Measurements from ENCODE around the gene TMEM33. TPM values are rescaled to one million over a fixed set of nuclear protein-coding genes. Genes with fewer than 3 reads are reported as not detected.

The TMEM33 gene
- total RNA-seq, 1 experiment from 2014 or later, result 64.4 TPM

- DNase-seq (ENCODE audit: low read depth), result no peak
These were observed 59.3 kb downstream of the TMEM33 start for GRCh38 chr4:41994461-41994985.

- DNase-seq (ENCODE audit: low read depth), result no peak
These were observed 62.8 kb downstream of the TMEM33 start for GRCh38 chr4:41998019-41998418.

- no peak for DNase-seq (ENCODE audit: low read depth)
These were observed 64.1 kb downstream of the TMEM33 start for GRCh38 chr4:41999321-41999720.

GRCh38 chr4:42008011-42008786 lies 73.0 kb downstream of the TMEM33 start:
- no peak for DNase-seq (ENCODE audit: low read depth)

Other genes starting within 250 kb of the TMEM33 start
- not detected in 2 replicates for gene PHOX2B, start 186.7 kb upstream of the TMEM33 start, total RNA-seq (2014; rRNA removed)
- gene DCAF4L1, start 46.3 kb downstream of the TMEM33 start, total RNA-seq (2014; rRNA removed), result under 0.01 and 0.06 TPM in 2 replicates
- gene SLC30A9, start 55.1 kb downstream of the TMEM33 start, total RNA-seq (2014; rRNA removed), result 77.7 and 85.8 TPM in 2 replicates
- gene BEND4, start 217.2 kb downstream of the TMEM33 start, total RNA-seq (2014; rRNA removed), result not detected in 2 replicates